Loucy (cell line): ENCODE measurements around the gene SSTR5.

Source experiments
- H2AFZ ChIP-seq: fragments of 200-600 bp; sonication (generic); 2 replicates; pipeline ENCODE4 v1.6.0; 2016; ENCODE audit warnings: antibody characterized with exemption, mild to moderate bottlenecking, low read length, moderate library complexity
- H3F3A ChIP-seq: fragments of 200-600 bp; 2 replicates; pipeline ENCODE4 v1.6.0; 2016; ENCODE audit warnings: antibody characterized with exemption, low read depth, mild to moderate bottlenecking
- H3K27me3 ChIP-seq: fragments of 200-600 bp; sonication (generic); 2 replicates; pipeline ENCODE4 v1.6.1; 2014; ENCODE audit warnings: low read length, mild to moderate bottlenecking; ENCODE audit not compliant: insufficient read depth, poor library complexity, severe bottlenecking
- H3K36me3 ChIP-seq: fragments of 200-600 bp; sonication (generic); 2 replicates; pipeline ENCODE4 v1.6.1; 2016; ENCODE audit warnings: low read length; ENCODE audit not compliant: insufficient read depth
- H3K4me1 ChIP-seq: fragments of 200-600 bp; sonication (generic); 2 replicates; pipeline ENCODE4 v1.5.1; 2014; ENCODE audit warnings: low read length, mild to moderate bottlenecking; ENCODE audit not compliant: insufficient read depth, poor library complexity, severe bottlenecking
- H3K4me2 ChIP-seq: fragments of 200-600 bp; sonication (generic); 2 replicates; pipeline ENCODE4 v1.6.0; 2014; ENCODE audit warnings: antibody characterized with exemption, low read length, low read depth, mild to moderate bottlenecking; ENCODE audit not compliant: poor library complexity, severe bottlenecking
- H3K4me3 ChIP-seq: fragments of 200-600 bp; sonication (generic); 2 replicates; pipeline ENCODE4 v1.5.1; 2014; ENCODE audit warnings: low read length, mild to moderate bottlenecking, mixed read lengths; ENCODE audit not compliant: poor library complexity, severe bottlenecking
- H3K79me2 ChIP-seq: fragments of 200-600 bp; sonication (generic); 2 replicates; pipeline ENCODE4 v1.6.1; 2014; ENCODE audit warnings: low read length; ENCODE audit not compliant: insufficient read depth
- H3K9ac ChIP-seq: fragments of 200-600 bp; sonication (generic); 2 replicates; pipeline ENCODE4 v1.6.0; 2014; ENCODE audit warnings: mild to moderate bottlenecking, low read depth, low read length, moderate library complexity; ENCODE audit not compliant: poor library complexity, severe bottlenecking
- H3K9me2 ChIP-seq: fragments of 200-600 bp; sonication (generic); replicated peaks from 2 replicates; pipeline ENCODE4 v1.6.1; 2016; ENCODE audit warnings: low read depth, low read length, mixed read lengths
- H3K9me3 ChIP-seq: fragments of 200-600 bp; sonication (generic); 2 replicates; pipeline ENCODE4 v1.6.1; 2014; ENCODE audit warnings: mild to moderate bottlenecking, antibody characterized with exemption, low read length, low read depth; ENCODE audit not compliant: insufficient read depth
- H4K20me1 ChIP-seq: fragments of 200-600 bp; sonication (generic); 2 replicates; pipeline ENCODE4 v1.6.0; 2014; ENCODE audit warnings: antibody characterized with exemption, low read length, mild to moderate bottlenecking; ENCODE audit not compliant: insufficient read depth, poor library complexity, severe bottlenecking
- CTCF ChIP-seq: fragments of 200-600 bp; sonication (generic); conservative IDR thresholded peaks from 2 replicates; pipeline ENCODE4 v1.5.1; 2014; ENCODE audit warnings: mild to moderate bottlenecking, antibody characterized with exemption, low read length
- EZH2phosphoT487 ChIP-seq: fragments of 200-600 bp; IDR thresholded peaks from 2 replicates; pipeline ENCODE4 v1.6.1; 2018; ENCODE audit warnings: antibody characterized with exemption, mild to moderate bottlenecking, moderate library complexity, borderline replicate concordance

The SSTR5 gene

GRCh38 chr16:1126586-1126985 lies 54.0 kb downstream of the SSTR5 start:
- Histone ChIP-seq H3K9me3 (no peaks in the 10 kb centered on the region), H3F3A (no peaks in the 10 kb centered on the region), H3K9ac (no peak overlapping the region), H4K20me1 (no peaks in the 10 kb centered on the region), H3K4me2 (no peak overlapping the region), H3K9me2 (no peaks in the 10 kb centered on the region), H2AFZ (no peak overlapping the region), H3K4me1 (no peaks in the 10 kb centered on the region), H3K36me3 (no peaks in the 10 kb centered on the region), H3K4me3 (no peak overlapping the region), H3K79me2 (no peaks in the 10 kb centered on the region), H3K27me3 (no peaks in the 10 kb centered on the region)
- TF ChIP-seq EZH2phosphoT487: no peak

- Histone ChIP-seq H3K9me3 (no peaks in the 10 kb centered on the region), H3K9me2 (no peaks in the 10 kb centered on the region), H3K4me1 (no peaks in the 10 kb centered on the region), H3K36me3 (no peaks in the 10 kb centered on the region), H4K20me1 (no peaks in the 10 kb centered on the region), H3K4me3 (no peak overlapping the region), H3K27me3 (no peaks in the 10 kb centered on the region), H2AFZ (no peak overlapping the region), H3F3A (no peaks in the 10 kb centered on the region), H3K79me2 (no peaks in the 10 kb centered on the region), H3K9ac (no peak overlapping the region), H3K4me2 (no peak overlapping the region)
- TF ChIP-seq CTCF: no peak
- TF ChIP-seq EZH2phosphoT487: no peak
These were observed 54.6 kb downstream of the SSTR5 start for GRCh38 chr16:1127101-1127500.

DNA sequence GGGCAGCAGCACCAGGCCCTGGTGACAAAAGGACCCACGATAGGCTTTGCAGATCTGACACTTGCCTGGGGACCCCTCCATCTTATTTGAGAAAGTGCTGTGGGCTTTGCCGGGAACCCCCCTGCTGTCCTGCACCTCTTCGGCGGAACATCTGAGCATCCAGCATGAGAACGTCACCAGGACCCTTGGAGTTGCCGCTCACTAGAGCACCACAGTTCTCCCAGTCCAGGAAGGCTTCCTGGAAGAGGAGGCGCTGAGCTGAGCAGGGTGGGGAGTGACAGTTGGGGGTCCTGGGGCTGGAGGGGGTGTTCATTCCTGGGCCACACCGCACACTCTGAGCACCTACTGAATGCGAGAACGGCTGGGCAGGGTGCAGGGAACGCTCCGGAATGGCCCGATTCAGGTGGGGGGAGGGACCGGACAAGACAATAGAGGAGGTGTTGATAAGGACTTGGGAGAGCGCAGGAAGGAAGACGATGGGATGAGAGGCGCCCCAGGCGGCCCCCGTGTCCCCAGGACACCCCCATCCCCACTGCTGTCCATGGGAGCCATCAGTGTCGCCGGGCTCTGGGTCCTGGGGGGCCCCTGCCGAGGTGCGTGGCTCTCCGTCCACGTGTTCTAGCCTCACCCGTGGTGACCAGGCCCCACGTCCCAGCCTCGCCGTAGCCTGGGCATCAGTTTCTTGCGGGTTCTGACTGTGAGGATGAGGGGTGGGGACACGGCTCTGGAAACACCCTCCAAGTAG lies 55.6 kb downstream of the SSTR5 start:
- no peaks in the 10 kb centered on the region for H3K9me2 ChIP-seq
- no peaks in the 10 kb centered on the region for H3K9me3 ChIP-seq
- H3K4me2 ChIP-seq: no peak overlapping the region
- no peaks in the 10 kb centered on the region for H3K4me1 ChIP-seq
- no peaks in the 10 kb centered on the region for H4K20me1 ChIP-seq
- TF ChIP-seq CTCF: no peak
- no peak for TF ChIP-seq EZH2phosphoT487
- no peaks in the 10 kb centered on the region for H3K27me3 ChIP-seq
- H3F3A ChIP-seq: no peaks in the 10 kb centered on the region
- no peak overlapping the region for H3K9ac ChIP-seq
- no peak overlapping the region for H3K4me3 ChIP-seq
- no peak overlapping the region for H2AFZ ChIP-seq
- no peaks in the 10 kb centered on the region for H3K79me2 ChIP-seq
- no peaks in the 10 kb centered on the region for H3K36me3 ChIP-seq
